Suppressor macrophage treated with lipopolysaccharide for 4 hours (primary cell): ENCODE data around the gene C9orf78.
A peak's percentile ranks its signal among the peaks of the same experiment; 100 is the strongest.

Experiments
- DNase-seq: peaks from one replicate; pipeline ENCODE4 v3.0.0-alpha.2; 2020

The C9orf78 gene

DNA sequence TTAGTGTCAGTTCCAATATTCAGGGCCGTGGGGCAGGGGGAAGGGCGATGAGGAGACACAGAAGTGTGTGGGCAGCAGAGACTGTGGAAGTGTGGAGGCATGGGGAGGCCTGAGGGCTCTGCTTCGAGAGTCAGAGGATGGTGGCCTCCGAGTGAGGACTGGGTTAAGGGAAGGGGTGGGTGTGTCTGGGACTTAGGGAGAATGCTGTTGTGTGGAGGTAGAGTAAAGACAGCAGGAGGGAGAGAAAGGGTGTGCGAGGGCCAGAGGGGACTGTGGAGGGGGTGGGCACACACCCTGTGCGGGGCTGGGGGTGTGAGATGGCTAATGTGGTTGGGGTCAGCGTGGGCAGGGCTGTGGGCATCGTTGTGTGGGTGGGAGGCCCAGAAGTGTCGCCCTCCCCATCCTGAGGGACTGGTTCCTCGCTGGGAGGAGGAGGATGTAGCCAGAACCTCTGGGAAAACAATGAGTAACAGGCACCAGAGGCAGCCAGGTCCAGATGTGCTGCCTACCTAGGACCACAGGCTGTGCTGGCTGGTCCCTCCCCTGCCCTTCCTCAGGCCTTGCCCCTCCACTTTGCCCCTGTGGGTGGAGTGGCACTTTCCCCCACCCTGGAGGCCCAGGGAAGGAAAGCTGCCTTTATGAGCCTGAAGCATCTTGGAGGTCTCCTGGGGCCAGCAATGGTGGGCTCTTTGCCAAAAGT lies 4.4 kb upstream of the C9orf78 start:
- DNase-seq = no peak

DNA sequence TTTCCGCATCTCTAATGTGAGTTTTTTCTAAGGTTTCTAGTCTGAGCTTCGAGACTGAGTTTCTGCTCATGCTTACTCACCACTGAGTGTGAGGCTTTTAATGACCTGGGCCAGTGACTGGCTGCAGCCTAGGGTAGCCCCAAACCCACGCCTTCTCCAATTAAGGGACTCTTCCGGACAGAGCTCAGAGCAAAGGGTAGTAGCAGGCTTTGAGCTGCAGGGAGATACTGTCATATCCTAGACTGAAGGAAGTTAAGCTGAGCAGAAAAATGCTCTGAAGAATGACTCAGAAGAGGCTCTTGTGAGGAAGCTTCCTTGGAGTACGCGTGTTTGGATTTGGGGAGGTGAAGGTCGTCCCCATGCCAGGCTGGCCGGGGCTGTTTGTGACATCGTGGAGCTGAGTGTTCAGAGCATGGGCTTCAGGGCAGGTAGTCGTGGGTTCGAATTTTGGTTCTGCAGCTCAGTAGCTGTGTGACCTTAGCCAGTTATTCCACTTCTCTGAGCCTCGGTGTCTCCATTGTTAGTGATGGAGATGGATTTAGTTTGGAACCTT lies 3.7 kb upstream of the C9orf78 start:
- peak; percentile 60 for DNase-seq

DNA sequence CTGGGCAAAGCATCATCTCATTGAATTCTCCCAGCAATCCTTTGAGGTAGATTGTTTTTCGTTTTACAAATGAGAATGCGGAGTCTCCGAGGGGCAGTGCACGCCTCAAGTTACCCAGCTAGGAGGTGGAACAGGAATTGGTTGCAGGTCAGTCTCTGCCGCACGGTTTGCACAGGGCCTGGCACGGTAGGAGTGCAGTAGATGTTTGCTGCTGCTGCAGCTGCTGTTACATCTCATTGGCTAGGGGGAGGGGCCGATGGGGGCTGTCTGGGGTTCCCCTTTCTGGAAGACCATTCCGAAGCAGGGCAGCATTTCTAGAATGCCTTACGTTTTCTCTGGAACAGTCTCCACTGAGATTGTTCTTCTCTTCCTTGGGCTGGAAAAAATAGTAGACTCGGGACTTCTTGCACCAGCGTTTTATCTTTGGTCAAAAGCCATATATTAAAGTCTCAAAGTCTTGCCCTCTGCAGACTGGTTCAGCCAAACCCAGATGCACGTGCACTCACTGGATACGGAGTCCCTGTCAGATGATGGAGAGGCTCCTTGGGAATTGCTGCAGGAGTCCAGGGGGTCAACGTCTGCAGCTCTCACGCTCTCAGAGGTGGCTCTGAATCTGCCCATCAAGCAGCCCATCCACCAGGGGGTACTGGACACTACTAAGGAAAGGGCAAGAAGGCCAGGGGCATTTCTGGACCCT lies 1.4 kb upstream of the C9orf78 start:
- DNase-seq = peak; percentile 7

DNA sequence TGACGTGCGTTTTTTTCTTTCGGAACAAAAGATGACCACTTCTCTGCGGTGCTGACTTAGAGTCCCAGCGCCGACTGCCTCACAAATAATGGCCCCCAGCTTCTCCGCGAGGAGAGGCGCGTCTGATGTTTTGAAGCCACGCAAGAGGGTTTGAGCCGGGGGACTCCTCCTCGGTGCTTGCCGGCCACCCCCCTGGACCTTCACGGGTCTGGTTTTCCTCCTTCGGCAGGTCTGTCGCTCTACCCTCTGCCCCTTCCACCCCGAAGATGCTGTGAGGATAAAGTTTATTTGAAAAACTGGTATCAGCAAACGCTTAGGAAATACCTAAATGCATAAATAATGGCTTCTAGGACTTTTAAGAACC lies 767 bp upstream of the C9orf78 start:
- no peak for DNase-seq

DNA sequence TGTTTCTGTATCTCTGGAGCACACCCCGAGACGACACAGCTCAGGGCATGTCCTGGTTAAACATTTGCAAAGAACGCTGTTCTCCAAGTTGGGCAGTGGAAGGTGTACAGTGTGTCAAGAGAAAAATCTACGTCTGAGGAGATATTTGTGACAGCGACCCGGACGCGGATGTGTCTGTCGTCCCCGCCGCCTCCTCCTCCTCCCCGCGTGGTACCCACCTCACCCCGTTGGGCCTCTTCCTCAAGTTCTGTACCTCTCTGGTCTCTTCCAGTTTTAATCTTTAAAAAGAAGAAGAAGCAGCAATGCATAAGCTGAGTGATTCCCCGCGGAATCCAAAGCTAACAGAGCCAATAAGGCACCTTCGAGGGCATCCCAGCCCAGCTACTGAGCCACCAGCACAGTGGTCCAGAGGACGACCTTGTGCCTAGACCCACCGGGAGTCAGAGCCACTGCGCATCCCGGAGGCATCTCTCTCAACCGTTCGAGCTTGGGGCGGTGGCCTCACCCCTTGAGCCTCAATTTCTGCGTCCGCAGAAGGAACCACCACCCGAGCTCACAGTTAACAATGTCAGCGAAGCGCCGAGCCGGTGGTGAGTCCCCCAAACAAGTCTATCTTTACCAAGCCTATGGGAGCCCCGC lies 467 bp downstream of the C9orf78 start:
- peak; percentile 24 for DNase-seq

DNA sequence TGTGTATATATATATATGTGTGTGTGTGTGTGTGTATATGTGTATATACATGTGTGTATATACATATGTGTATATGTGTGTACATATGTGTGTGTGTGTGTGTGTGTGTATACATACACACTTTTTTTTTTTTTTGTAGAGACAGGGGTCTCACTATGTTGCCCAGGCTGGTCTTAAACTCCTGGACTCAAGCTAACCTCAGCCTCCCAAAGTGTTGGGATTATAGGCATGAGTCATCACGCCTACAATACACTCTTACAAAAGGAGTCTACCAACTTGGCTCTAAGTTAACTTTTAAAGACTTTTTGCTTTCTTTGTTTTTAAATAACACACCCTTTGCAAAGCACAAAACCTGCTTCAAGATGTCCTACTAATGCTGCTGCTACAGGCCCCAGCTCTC lies 2.1 kb downstream of the C9orf78 start:
- peak; percentile 9 for DNase-seq

DNA sequence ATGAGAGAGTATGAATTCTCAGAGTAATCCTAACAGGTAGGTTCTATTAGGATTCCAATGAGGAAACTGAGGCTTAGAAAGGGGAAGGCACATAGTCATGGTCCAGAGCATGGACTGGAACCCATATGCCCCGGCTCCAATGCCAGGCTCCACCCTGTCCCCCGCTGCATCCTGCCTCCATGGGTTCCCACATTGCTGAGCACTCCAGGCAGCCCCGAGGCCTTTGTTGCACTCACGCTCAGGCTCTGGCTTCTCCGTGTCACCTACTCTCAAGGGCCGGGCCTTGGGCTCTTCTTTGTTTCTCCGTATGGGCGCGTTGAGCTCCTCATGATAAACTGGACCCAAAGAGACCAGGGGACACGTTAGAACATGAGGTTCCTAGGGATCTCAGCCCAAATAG lies 6.1 kb downstream of the C9orf78 start:
- DNase-seq = no peak

DNA sequence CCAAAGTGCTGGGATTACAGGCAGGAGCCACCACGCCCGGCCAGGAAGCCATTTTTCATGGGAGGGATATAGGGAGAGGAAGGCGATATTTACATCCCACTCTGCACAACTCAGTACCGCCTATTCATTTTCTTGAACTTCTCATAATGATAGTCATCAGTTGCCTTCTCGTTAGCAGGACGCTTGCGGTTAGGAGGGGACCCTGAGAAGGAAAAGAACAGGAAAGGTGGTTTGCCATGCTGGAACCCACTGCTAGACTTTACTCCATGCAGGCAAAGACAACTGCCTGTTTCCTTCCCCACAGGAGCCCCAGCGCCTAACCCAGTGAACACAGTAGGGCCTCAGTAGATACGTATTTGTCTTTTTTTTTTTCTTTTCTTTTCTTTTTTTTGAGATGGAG lies 7.0 kb downstream of the C9orf78 start:
- DNase-seq = no peak

DNA sequence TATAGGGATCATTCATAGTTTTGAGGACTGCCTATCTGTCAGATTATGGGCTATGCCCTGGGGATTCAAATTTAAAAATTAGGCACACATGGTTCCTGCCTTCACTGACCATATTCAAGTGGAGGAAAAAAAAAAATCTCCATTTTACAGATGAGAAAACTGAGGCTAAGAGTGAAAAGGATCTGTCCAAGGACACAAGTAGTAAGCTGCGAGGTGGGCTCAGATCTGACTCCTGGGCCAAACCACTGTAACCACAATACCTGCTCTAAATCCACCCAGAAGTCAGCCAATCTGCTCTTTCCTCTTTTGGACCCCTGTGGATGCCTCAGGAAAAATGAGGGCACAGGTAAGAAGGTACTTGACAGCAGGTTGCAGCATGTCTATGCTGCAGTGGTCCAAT lies 8.3 kb downstream of the C9orf78 start:
- DNase-seq = no peak

DNA sequence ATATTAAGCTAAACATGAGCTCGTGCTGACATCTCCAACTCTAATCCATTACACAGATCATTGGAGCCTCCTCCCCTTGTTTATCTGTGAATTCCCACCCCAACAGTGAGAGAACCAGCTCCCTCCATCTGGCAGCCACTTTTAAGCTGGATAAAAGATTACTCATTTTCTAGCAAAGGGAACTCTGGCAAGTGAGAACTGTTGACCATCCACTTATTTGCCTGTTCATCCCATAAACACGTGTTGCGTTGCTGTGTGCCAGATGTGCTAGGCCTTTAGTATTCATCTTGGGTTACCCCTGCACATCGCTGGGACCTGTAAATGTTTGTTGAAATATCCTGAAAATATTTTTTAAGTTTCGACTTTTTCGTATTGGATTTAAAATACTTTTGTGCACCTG lies 8.7 kb downstream of the C9orf78 start:
- DNase-seq = no peak

DNA sequence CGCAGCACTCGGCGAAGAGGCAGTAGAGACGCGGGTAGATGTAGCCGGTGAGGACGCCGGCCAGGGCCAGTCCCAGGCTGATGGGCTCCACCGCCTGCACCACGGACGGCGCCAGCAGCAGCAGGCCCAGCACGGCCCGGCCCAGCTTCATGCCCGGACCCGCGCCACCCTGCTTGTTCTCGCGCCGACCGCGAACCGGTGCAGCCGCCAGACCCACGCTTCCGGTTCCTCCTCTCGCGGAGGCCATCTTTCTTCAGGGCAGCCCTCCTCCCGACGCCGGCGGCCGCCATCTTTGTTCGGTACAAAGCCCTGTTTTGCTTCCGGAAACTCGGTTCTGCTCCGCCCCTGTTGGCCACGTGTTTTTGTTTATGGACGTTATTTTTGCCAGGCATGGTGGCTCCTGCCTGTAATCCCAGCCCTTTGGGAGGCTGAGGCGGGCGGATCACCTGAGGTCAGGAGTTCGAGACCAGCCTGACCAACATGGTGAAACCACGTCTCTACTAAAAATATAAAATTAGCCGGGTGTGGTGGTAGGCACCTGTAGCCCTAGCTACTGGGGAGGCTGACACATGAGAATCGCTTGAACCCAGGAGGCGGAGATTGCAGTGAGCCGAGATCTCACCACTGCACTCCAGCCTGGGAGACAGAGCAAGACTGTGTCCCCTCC lies 11.0 kb downstream of the C9orf78 start, which contains the start of gene TOR1A:
TOR1A (minus strand) TSS at position 202 of the 667 bp plus-strand sequence; CDS start at position 151, 51 bp downstream.
- peak; percentile 95 for DNase-seq

DNA sequence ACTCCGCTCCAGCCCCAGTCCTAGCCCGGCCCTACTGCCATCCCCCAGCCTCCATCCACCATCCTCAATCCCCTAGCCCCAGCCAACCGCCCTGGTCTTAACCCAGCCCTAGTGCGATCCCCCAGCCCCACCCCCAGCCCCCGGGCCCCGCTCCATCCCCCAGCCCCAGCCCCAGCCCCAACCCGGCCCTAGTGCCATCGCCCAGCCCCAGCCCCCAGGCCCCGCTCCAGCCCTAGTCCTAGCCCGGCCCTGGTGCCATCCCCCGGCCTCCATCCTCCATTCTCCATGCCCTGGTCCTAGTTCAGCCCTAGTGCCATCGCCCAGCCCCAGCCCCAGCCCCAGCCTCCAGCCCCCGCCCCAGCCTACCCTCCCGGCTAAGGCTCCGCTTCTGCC lies 11.5 kb downstream of the C9orf78 start:
- no peak for DNase-seq

DNA sequence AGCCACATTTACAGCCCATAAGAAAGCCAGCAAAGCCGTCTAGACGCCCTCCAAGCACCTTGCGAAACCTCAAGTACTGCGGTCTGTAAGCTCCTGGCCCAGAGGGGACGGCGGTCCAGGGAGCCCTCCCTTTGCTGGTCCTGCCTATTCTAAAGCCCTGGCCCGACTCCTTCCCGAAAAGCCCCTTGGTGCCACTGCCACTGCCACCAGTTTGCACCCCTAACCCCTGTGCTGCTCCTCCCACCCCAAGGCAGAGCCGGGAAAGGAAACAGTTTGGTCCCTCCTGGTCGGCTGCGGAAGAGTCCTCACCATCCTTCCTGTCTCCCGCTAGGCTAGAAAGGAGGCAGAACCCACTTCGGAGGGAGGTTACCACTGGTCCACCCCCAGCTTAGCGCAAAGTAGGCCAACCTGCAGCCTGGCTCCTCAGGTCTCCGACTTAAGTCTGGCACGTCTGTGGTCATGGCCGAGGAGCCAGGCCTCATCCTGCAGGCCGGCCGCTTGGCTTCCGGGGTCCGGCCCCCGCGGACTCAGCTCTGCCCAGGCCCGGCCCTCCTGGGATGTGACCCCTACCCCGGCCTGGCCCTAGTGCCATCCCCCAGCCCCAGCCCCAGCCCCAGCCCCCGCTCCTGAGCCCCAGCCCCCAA lies 12.1 kb downstream of the C9orf78 start:
- DNase-seq = peak; percentile 37

DNA sequence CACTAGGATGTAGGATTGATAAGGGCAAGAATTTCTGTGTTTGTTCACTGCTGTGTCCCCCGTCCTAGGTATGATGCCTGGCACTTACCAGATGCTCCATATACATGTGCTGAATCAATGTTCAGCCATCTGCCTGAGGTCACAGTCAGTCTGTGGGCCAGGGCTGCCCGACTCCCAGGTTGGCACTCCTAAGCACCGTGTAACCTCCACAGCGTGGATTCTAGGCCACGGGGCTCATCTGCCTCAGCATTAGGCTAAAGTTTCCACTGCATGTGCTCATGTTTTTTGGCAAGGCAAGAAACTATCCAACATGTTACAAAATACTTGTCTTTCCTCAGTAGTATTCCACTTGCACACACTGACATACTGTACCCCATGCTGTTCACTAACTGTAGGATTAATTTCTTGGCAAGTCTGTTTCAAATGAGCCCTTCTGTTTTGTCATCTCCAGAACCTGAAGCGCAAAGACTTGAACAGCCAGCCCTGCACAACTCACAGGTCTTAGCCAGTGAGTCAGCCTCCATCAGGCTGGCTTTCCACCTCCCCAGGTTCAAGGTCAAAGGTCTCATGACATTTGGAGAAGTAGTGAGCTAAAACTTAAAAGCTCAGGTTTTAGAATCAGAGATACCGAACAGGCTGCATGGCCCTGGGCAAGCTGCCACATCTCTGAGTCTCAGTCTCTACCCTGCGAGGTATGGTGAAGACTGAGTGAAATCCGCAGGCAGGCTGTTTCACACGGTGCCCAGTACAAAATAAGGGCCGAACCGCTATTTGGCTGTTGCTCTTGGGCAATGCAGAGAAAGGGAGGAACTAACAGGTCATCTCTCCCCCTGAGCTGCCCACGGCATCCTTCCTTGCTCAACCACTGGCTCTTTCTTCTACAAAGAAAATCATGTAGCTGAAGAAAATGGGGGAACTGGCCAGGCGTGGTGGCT lies 18.3 kb downstream of the C9orf78 start:
- peak; percentile 73 for DNase-seq

DNA sequence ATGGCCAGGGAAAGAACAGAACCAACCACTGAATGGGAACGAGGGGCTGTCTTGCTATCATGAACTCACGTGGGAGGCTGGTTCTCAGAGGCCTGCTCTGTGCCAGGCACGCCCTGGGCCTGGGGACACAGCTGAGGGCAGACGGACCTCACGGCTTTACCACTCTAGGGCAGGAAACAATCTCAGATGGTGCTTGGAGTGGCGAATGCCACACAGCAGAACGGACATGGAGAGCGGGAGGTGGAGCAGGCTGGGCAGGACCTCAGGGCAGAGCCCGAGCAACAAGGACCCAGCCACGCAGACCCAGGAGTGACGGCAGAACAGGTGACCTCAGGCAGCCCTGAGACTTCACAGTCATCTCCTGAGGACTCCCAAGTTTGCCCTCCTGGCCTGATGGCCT lies 19.8 kb downstream of the C9orf78 start:
- no peak for DNase-seq

DNA sequence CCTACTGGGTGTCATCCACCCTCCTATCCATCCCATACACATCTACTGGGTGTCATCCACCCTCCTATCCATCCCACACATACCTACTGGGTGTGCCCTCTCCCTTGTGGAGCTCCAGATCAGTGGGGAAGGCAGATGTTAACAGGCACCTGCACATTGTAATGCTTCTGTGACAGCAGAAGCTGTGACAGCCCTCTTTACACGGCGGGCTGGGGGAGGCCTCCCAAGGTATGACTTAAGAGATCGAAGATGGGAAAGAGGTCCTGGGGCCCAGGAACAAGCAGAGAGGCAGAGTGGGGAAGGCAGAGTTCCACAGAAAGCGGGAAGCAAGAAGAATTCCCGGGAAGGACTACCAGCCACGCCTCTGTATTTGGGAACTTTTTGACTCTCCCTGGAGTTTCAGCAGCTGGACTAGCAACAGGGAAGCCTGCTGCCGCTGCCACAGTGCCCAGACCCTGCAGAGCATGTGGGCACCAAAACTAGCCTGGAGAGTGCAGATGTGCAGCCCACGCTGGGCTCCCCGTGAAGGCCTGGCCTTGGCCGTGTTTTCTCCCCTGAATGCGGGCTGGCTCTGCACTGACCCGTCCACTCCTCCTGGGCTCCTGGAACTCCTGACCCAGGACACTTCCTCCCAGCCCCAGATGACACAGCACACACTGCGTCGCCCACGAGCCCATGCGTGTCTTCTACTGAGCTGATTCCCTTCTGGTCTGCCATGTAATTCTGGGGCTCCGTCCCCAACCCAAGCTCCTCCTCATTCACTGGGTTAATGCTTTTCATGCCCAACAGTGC lies 20.4 kb downstream of the C9orf78 start:
- DNase-seq = no peak

DNA sequence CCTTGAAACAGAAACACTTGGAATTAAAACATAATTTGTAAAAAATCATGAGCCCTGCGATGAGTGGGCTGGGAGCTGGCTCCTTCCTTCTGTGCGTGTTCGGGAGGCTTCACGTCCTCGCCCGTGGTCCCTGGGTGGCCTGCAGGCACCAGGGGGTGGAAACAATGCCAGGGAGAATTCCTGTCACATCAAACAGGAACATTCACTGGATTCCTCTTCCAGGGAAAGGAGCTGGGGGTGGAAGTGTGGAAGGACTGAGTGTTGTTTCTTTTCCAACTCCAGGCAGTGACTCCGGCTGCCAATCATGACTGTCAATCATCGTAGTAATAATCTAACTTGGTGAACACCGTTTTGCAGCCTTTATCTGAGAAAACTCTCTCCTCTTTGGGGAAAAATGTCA lies 21.4 kb downstream of the C9orf78 start:
- no peak for DNase-seq

DNA sequence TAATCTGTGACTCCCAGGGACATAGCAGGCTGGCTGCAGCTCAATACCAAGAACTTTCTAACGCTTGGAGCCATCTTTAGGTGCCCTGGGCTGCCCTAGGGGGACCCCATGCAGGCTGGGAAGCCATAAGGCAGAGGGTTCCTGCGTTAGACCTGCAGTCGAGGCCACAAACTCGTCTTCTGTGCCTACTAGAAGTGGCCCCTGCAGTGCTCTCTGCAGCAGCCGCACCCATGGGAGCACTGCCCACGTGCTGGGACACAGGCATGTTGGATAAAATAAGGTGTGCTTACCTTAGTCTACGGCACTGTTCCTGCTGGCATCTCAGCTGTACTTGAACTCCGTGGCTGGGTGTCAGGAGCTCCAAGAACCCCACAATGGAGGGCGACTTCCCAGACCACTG lies 22.7 kb downstream of the C9orf78 start:
- DNase-seq = no peak

DNA sequence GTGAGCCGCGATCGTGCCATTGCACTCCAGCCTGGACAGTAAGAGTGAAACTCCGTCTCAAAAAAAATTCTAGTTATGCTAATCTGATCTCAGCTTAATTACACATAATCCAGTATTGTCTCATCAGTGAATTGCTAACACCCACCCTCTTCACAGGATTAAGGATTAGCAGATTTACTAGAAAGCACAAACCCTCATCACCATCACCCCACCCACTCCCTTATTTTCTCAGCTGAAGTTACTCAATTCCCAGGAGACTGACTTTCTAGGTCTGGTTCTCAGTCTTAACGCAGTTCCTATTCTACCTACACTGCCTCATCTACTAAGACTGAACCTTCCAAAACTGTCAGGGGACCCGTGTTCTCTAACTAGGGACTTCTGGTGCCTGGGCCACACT lies 23.1 kb downstream of the C9orf78 start:
- DNase-seq = no peak

DNA sequence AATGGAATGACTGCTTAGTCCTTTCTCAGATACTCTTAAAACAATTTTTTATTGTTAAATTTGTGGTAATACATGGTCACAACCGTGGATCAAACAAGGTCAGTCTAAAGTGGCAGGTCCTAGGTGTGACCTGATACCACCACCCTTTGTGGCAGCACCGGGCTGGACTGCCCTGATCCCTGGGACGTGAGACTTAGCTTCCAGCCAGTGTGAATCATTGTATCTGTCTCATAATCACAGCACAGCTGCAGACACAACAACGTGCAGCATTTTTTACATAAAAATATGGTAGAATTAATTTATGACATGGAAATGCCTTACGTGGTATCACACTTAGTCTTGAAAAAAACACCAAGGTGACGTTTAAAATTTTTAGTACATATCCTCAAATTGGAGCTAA lies 24.3 kb downstream of the C9orf78 start:
- no peak for DNase-seq

DNA sequence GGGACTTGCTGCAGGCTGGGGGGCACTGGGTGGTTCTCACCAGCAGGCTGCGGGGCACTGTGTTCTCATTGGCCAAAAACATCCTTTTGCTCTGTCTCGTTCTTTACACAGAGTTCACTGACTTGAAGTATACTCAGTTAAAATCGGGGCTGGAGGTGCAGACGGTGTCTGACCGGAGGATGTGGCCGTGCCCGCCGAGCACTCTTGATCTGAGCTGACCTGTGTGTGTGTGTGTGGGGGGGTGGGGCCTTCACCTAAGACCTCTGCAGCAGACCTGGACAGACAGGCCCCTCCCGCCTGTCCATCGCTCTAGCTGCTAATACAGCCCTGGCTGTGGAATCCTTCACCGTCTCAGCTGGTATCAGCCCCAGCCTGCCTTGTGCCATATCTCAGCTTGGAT lies 25.0 kb downstream of the C9orf78 start:
- DNase-seq = no peak
